ENCODE data around the gene TSHZ2. TPM values are rescaled to one million over a fixed set of nuclear protein-coding genes. Genes with fewer than 3 reads are reported as not detected.

Gene TSHZ2
- total RNA-seq, 1 experiment from 2014 or later = 0.07 TPM

DNA sequence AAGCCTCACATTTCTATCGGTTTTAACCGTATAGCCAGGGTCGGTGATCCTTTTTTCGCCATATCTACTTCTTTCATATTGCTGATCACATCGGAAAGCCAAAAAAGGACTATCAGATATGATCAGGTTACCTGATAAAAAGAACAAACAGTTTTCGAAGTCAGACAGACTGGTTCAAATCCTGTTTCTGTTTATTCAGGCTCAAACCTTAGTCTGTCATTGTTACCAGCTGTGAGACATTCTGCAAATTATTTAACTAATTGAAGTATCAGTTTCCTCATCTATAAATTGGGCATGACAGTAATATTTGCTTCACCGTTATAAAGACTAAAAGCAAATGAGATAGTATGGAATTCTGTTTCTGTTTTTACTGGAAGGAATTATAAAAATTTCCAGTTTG is 111.3 kb downstream of the TSHZ2 start:
- Histone ChIP-seq H3K23ac (ENCODE audit: insufficient read length, low read depth, low read length) (no peak overlapping the region), H3K27me3 (ENCODE audit: insufficient read depth, low read length) (no peaks in the 10 kb centered on the region), H2AFZ (ENCODE audit: low read length) (no peak overlapping the region), H3K18ac (ENCODE audit: insufficient read length, low read depth, low read length) (no peak overlapping the region), H4K5ac (ENCODE audit: insufficient read length, low read depth, low read length) (no peak overlapping the region), H3K23me2 (ENCODE audit: insufficient read length, low read depth, low read length, poor library complexity, severe bottlenecking) (no peaks in the 10 kb centered on the region), H2BK5ac (ENCODE audit: insufficient read length, low read length) (no peak overlapping the region), H3K79me1 (ENCODE audit: insufficient read depth, low read depth, low read length, poor library complexity, severe bottlenecking) (no peaks in the 10 kb centered on the region), H3K14ac (ENCODE audit: insufficient read depth, low read length) (no peak overlapping the region), H2BK120ac (ENCODE audit: low read depth, low read length, poor library complexity, severe bottlenecking) (no peak overlapping the region), H3K4ac (ENCODE audit: low read depth, low read length) (no peak overlapping the region), H2BK20ac (ENCODE audit: low read depth, low read length, poor library complexity, severe bottlenecking) (no peak overlapping the region), H2BK15ac (ENCODE audit: low read depth, low read length) (no peak overlapping the region), H4K8ac (replicated peaks; ENCODE audit: insufficient read length, low read depth, low read length) (no peak overlapping the region), H3K9ac (ENCODE audit: extremely low read depth, insufficient read length, low read length) (no peak overlapping the region), H4K20me1 (ENCODE audit: control insufficient read depth, insufficient read depth, insufficient read length) (no peaks in the 10 kb centered on the region), H3K27ac (ENCODE audit: insufficient read length, low read depth, low read length) (no peak overlapping the region), H2AK5ac (ENCODE audit: insufficient read length, low read length) (no peak overlapping the region), H3K79me2 (ENCODE audit: insufficient read depth, low read length) (no peaks in the 10 kb centered on the region), H2BK12ac (ENCODE audit: insufficient read length, low read depth, low read length) (no peak overlapping the region), H3K4me2 (ENCODE audit: insufficient read depth, insufficient read length, low read length) (no peak overlapping the region), H3K9me3 (ENCODE audit: control insufficient read depth, low read depth, low read length) (no peaks in the 10 kb centered on the region), H3K56ac (ENCODE audit: insufficient read length, low read depth, low read length) (no peak overlapping the region), H3K4me1 (ENCODE audit: insufficient read depth, low read length) (peaks cover 4% of the 10 kb centered on the region; the same call in 1 of the 2 replicates), H4K91ac (ENCODE audit: insufficient read length, low read depth, low read length) (no peak overlapping the region), H3T11ph (ENCODE audit: low read length) (no peak overlapping the region)
- Mint-ChIP-seq H3K36me3 (ENCODE audit: insufficient read depth in 1 of 3, low read depth in 3 of 3) (no peaks in the 10 kb centered on the region), H3K27me3 (ENCODE audit: low read depth) (no peaks in the 10 kb centered on the region), H3K9me3 (no peaks in the 10 kb centered on the region), H3K4me1 (peaks cover 13 to 17% of the 10 kb centered on the region in 2 experiments), H3K4me3 (no peak overlapping the region), H3K27ac (no peak overlapping the region)
- no peak for TF ChIP-seq CTCF (conservative IDR thresholded peaks at IDR 0.05)
- DNase-seq = no peak
- WGBS (ENCODE audit: extremely low coverage, insufficient read length, low lambda C conversion rate) = no CpG with 5 or more reads among the region's 7 CpGs

Measured in H9 (cell line).